Liver (tissue), 9 donors: ENCODE results near the gene FZD10. TPM values are rescaled to one million over a fixed set of nuclear protein-coding genes. Genes with fewer than 3 reads are reported as not detected.

ENCODE experiments used
- DNase-seq: peaks from one replicate; pipeline ENCODE4 v3.0.0-alpha.2; 2017; ENCODE audit warnings: low spot score
- H3K27ac ChIP-seq, 2 donors: one replicate each; pipeline ENCODE4 v1.7.0; 2013; ENCODE audit warnings: inconsistent platforms in 2 of 2, low read length in 2 of 2, control low read depth in 1 of 2, low read depth in 1 of 2, mild to moderate bottlenecking in 1 of 2
- H3K27me3 ChIP-seq, 4 donors: one replicate each; pipeline versions ENCODE4 v1.6.1 to v1.7.0; 2013; ENCODE audit warnings: low read length in 3 of 4, inconsistent platforms in 1 of 4, mild to moderate bottlenecking in 1 of 4, moderate library complexity in 1 of 4; ENCODE audit not compliant: control insufficient read depth in 4 of 4, insufficient read depth in 4 of 4
- H3K36me3 ChIP-seq, 4 donors: one replicate each; pipeline versions ENCODE4 v1.6.1 to v1.7.0; 2013; ENCODE audit warnings: low read length in 3 of 4, mild to moderate bottlenecking in 3 of 4, low read depth in 1 of 4, moderate library complexity in 1 of 4; ENCODE audit not compliant: control insufficient read depth in 4 of 4, insufficient read depth in 3 of 4
- H3K4me1 ChIP-seq, 4 donors: one replicate each; pipeline versions ENCODE4 v1.6.1 to v1.7.0; 2013; ENCODE audit warnings: low read length in 3 of 4, mild to moderate bottlenecking in 3 of 4, moderate library complexity in 1 of 4; ENCODE audit not compliant: control insufficient read depth in 4 of 4, insufficient read depth in 4 of 4
- H3K4me3 ChIP-seq, 3 donors: one replicate each; pipeline versions ENCODE4 v1.6.1 to v1.7.0; 2013; ENCODE audit warnings: low read length in 3 of 3, control low read depth in 1 of 3, low read depth in 1 of 3, mild to moderate bottlenecking in 1 of 3
- H3K9ac ChIP-seq, 2 donors: one replicate each; pipeline ENCODE4 v1.7.0; 2013; ENCODE audit warnings: low read length in 2 of 2, mild to moderate bottlenecking in 2 of 2, moderate library complexity in 2 of 2, control low read depth in 1 of 2, low read depth in 1 of 2
- H3K9me3 ChIP-seq, 4 donors: one replicate each; pipeline versions ENCODE4 v1.6.1 to v1.7.0; 2013; ENCODE audit warnings: low read length in 3 of 4; ENCODE audit not compliant: control insufficient read depth in 4 of 4
- ATF3 ChIP-seq: IDR thresholded peaks from 2 replicates; pipeline ENCODE4 v1.6.1; 2016; ENCODE audit warnings: antibody characterized with exemption
- CTCF ChIP-seq: fragments of 150-350 bp; IDR thresholded peaks from 2 replicates; pipeline ENCODE4 v1.5.1; 2017; ENCODE audit warnings: improper control_type of control experiment, low read depth, low read length; ENCODE audit not compliant: missing input control
- FOXA2 ChIP-seq: IDR thresholded peaks from 2 replicates; pipeline ENCODE4 v1.6.1; 2016; ENCODE audit warnings: antibody characterized with exemption
- GABPA ChIP-seq, 2 donors: IDR thresholded peaks in 1 of 2; conservative IDR thresholded peaks in 1 of 2; 2 replicates each; pipeline ENCODE4 v1.6.1; 2016; ENCODE audit warnings: antibody characterized with exemption in 2 of 2, mild to moderate bottlenecking in 1 of 2, moderate library complexity in 1 of 2
- HNF4A ChIP-seq, 2 donors: conservative IDR thresholded peaks; 2 replicates each; pipeline ENCODE4 v1.6.1; 2016; ENCODE audit warnings: antibody characterized with exemption in 2 of 2, mild to moderate bottlenecking in 2 of 2
- HNF4G ChIP-seq: IDR thresholded peaks from 2 replicates; pipeline ENCODE4 v1.6.1; 2016; ENCODE audit warnings: antibody characterized with exemption
- MAX ChIP-seq: IDR thresholded peaks from 2 replicates; pipeline ENCODE4 v1.6.1; 2016; ENCODE audit warnings: antibody characterized with exemption
- NR2F2 ChIP-seq: IDR thresholded peaks from 2 replicates; pipeline ENCODE4 v1.6.1; 2016; ENCODE audit warnings: antibody characterized with exemption
- REST ChIP-seq: IDR thresholded peaks from 2 replicates; pipeline ENCODE4 v1.6.1; 2016; ENCODE audit warnings: antibody characterized with exemption, mild to moderate bottlenecking
- RXRA ChIP-seq, 2 donors: IDR thresholded peaks; 2 replicates each; pipeline ENCODE4 v1.6.1; 2017 to 2018; ENCODE audit warnings: antibody characterized with exemption in 2 of 2, mild to moderate bottlenecking in 1 of 2
- TAF1 ChIP-seq: conservative IDR thresholded peaks from 2 replicates; pipeline ENCODE4 v1.6.1; 2016; ENCODE audit warnings: antibody characterized with exemption, mild to moderate bottlenecking
- ZBTB33 ChIP-seq: IDR thresholded peaks from 2 replicates; pipeline ENCODE4 v1.6.1; 2016; ENCODE audit warnings: antibody characterized with exemption
- WGBS: extraction: QIAGEN DNeasy Blood & Tissue Kit; methylation state at CpG from one replicate; pipeline ENCODE4 v1.1.7; 2013; 5-methylcytosine and 5-hydroxymethylcytosine counted together
- polyA plus RNA-seq, 2 donors: library from polyadenylated mRNA; stranded (reverse) in 1 of 2; unstranded in 1 of 2; fragments of 200-250 nt in 1 of 2; fragments of >200 nt in 1 of 2; fragmentation: Nextera tagmentation in 1 of 2; extraction: Ambion mirVana in 1 of 2; gene quantifications; one replicate each; pipeline versions ENCODE4 v1.2.1 to v1.2.3, GENCODE V29; 2013 to 2015
- total RNA-seq, 2 donors: library from RNA; depleted of rRNA; stranded (reverse); fragments of >200 nt; gene quantifications; one replicate each; pipeline ENCODE4 v1.2.3, GENCODE V29; 2014
- donor health status: healthy.
- donor health status: healthy.
- donor health status: healthy.
- donor health status: healthy.
- donor health status: healthy.

FZD10 gene
- total and polyA plus RNA-seq, 4 donors = 0.02 TPM; not detected in 3

GRCh38 chr12:130184404-130185090, 22.3 kb downstream of the FZD10 start:
- DNase-seq = no peak
- H3K9me3 ChIP-seq = peaks cover 0 to 9% (median 0%) of the 10 kb centered on the region in 4 donors

More at GRCh38 chr12:130184404-130185090, 22.3 kb downstream of the FZD10 start:
- Histone ChIP-seq H3K36me3 (no peaks in the 10 kb centered on the region), H3K27me3 (no peaks in the 10 kb centered on the region), H3K27ac (no peak overlapping the region), H3K4me3 (no peak overlapping the region), H3K9ac (no peak overlapping the region), H3K4me1 (no peaks in the 10 kb centered on the region)
- TF ChIP-seq RXRA (IDR thresholded peaks at IDR 0.05) (no peak), FOXA2 (no peak), REST (no peak), HNF4A (conservative IDR thresholded peaks at IDR 0.05) (no peak), NR2F2 (no peak), ZBTB33 (no peak), ATF3 (no peak), GABPA (IDR thresholded peaks at IDR 0.05 in 1 of 2, conservative IDR thresholded peaks at IDR 0.05 in 1 of 2) (no peak), TAF1 (no peak), HNF4G (no peak), CTCF (no peak), MAX (no peak)
- WGBS = 70% methylated on average over 12 of the region's 12 CpGs
